Midbrain (tissue), 1 donor: ENCODE data around the gene SH3BP2.
A peak's percentile ranks its signal among the peaks of the same experiment; 100 is the strongest.

ENCODE experiments used
- DNase-seq: peaks from one replicate; lab custom pipeline; 2025; lab: John Stamatoyannopoulos, UW

Gene SH3BP2

GRCh38 chr4:2832981-2833670 is 40.2 kb downstream of the SH3BP2 start:
- DNase-seq = no peak

- no peak for DNase-seq
Observed at GRCh38 chr4:2833671-2834000, 40.8 kb downstream of the SH3BP2 start.

GRCh38 chr4:2834001-2834921 is 41.4 kb downstream of the SH3BP2 start:
- DNase-seq = no peak

GRCh38 chr4:2835978-2836377 is 43.1 kb downstream of the SH3BP2 start:
- DNase-seq = no peak

- DNase-seq = no peak
Observed at GRCh38 chr4:2836391-2836859, 43.5 kb downstream of the SH3BP2 start.

GRCh38 chr4:2837110-2837903 is 44.4 kb downstream of the SH3BP2 start:
- no peak for DNase-seq

GRCh38 chr4:2837904-2838496 is 45.1 kb downstream of the SH3BP2 start:
- peak; percentile 37 for DNase-seq

- no peak for DNase-seq
Observed at GRCh38 chr4:2839060-2839459, 46.2 kb downstream of the SH3BP2 start.

GRCh38 chr4:2842687-2843262 is 49.9 kb downstream of the SH3BP2 start:
- DNase-seq = peak; percentile 27

GRCh38 chr4:2843263-2843940 is 50.5 kb downstream of the SH3BP2 start, which contains the start of gene ADD1:
Gene ADD1, plus strand, starts transcription at chr4:2843844. Its CDS starts 32,072 bp downstream, at chr4:2875916.
- DNase-seq = peak; percentile 98

GRCh38 chr4:2843941-2844584 is 51.2 kb downstream of the SH3BP2 start:
- DNase-seq = peak; percentile 32

- no peak for DNase-seq
Observed at GRCh38 chr4:2846172-2846571, 53.3 kb downstream of the SH3BP2 start.

- DNase-seq = no peak
Observed at GRCh38 chr4:2847302-2847871, 54.5 kb downstream of the SH3BP2 start.

GRCh38 chr4:2848449-2848848 is 55.6 kb downstream of the SH3BP2 start:
- no peak for DNase-seq

GRCh38 chr4:2849267-2850152 is 56.6 kb downstream of the SH3BP2 start:
- DNase-seq = no peak

- DNase-seq = no peak
Observed at GRCh38 chr4:2850966-2851798, 58.3 kb downstream of the SH3BP2 start.

- DNase-seq = no peak
Observed at GRCh38 chr4:2852481-2852921, 59.6 kb downstream of the SH3BP2 start.

GRCh38 chr4:2855584-2855983 is 62.7 kb downstream of the SH3BP2 start:
- DNase-seq = no peak
